HepG2 (cell line): ENCODE results near the gene PSD. TPM values are rescaled to one million over a fixed set of nuclear protein-coding genes. Genes with fewer than 3 reads are reported as not detected.

Experiments
- ATAC-seq: fragments of 200-7000 bp; cut with Tn5 transposase; 3 replicates; pipeline ENCODE4 v1.9.1; 2020; ENCODE audit warnings: mild to moderate bottlenecking, moderate library complexity
- BruUV-seq: library from RNA; stranded (reverse); fragments of 400-500 nt; replicated peaks from 2 replicates; lab custom pipeline; 2021; lab: Mats Ljungman, UMichigan
- CTCF ChIA-PET: fragments of 300-600 bp; formaldehyde crosslinking; extraction: SDS; loops from one replicate; lab custom pipeline; 2021; ENCODE audit warnings: low total read pairs, inconsistent platforms, low intra/inter-chr PET ratio; lab: Yijun Ruan, JAX
- POLR2A ChIA-PET: fragments of 350-600 bp; sonication (Branson Sonifier 250); formaldehyde crosslinking; loops from one replicate; lab custom pipeline; 2020; ENCODE audit warnings: antibody characterized with exemption, inconsistent platforms; lab: Yijun Ruan, JAX
- DNase-seq: peaks from one replicate; pipeline ENCODE4 v3.0.0-alpha.2; 2015; ENCODE audit warnings: low spot score
- FAIRE-seq: peaks from 3 replicates; lab custom pipeline; 2011; peaks lifted over from hg19 to GRCh38; lab: Jason Lieb, UNC
- H2AFZ ChIP-seq: one replicate; pipeline ENCODE4 v1.6.1; 2011; ENCODE audit warnings: low read length, inconsistent platforms
- H3K27ac ChIP-seq: fragments of 300-600 bp; 3 replicates; pipeline ENCODE4 v1.8.0; 2011; ENCODE audit warnings: mixed run types, mild to moderate bottlenecking, mixed read lengths, low read length, inconsistent platforms; ENCODE audit not compliant: insufficient read depth; ENCODE audit errors: extremely low read length
- H3K27me3 ChIP-seq, 2 experiments: fragments of 200-600 bp in 1 of 2; 2 replicates in 1 of 2; 3 replicates in 1 of 2; pipeline versions ENCODE4 v1.6.0 to v1.8.0; 2011; ENCODE audit warnings: low read length in 2 of 2, mild to moderate bottlenecking in 2 of 2, moderate library complexity in 2 of 2, inconsistent platforms in 1 of 2; ENCODE audit not compliant: insufficient read depth in 2 of 2, control insufficient read depth in 1 of 2
- H3K36me3 ChIP-seq, 2 experiments: fragments of 200-600 bp in 1 of 2; replicated peaks in 1 of 2; 2 replicates in 1 of 2; 3 replicates in 1 of 2; pipeline versions ENCODE4 v1.5.1 to v1.8.0; 2011; ENCODE audit warnings: low read length in 2 of 2, inconsistent platforms in 1 of 2; ENCODE audit not compliant: insufficient read depth in 2 of 2, control insufficient read depth in 1 of 2
- H3K4me1 ChIP-seq: 2 replicates; pipeline ENCODE4 v1.5.1; 2012; ENCODE audit warnings: low read length, inconsistent platforms; ENCODE audit not compliant: insufficient read depth
- H3K4me2 ChIP-seq: 2 replicates; pipeline ENCODE4 v1.6.0; 2011; ENCODE audit warnings: low read depth, low read length, inconsistent platforms
- H3K4me3 ChIP-seq, 3 experiments: fragments of 200-600 bp in 1 of 3; sonication (generic), shearing (Covaris generic) in 1 of 3; replicated peaks in 1 of 3; 2 replicates each; pipeline ENCODE4 v1.5.1; 2011 to 2016; ENCODE audit warnings: low read length in 3 of 3, inconsistent platforms in 2 of 3, low read depth in 2 of 3, mild to moderate bottlenecking in 2 of 3, control low read depth in 1 of 3, mixed read lengths in 1 of 3; ENCODE audit not compliant: insufficient read depth in 1 of 3
- H3K79me2 ChIP-seq: one replicate; pipeline ENCODE4 v1.6.1; 2011; ENCODE audit warnings: low read length, inconsistent platforms; ENCODE audit not compliant: insufficient read depth
- H3K9ac ChIP-seq: 2 replicates; pipeline ENCODE4 v1.6.0; 2011; ENCODE audit warnings: mild to moderate bottlenecking, low read depth, low read length, inconsistent platforms; ENCODE audit not compliant: insufficient read depth
- H3K9me3 ChIP-seq: 2 replicates; pipeline ENCODE4 v1.5.1; 2012; ENCODE audit warnings: mild to moderate bottlenecking, low read length
- H4K20me1 ChIP-seq: 2 replicates; pipeline ENCODE4 v1.6.0; 2011; ENCODE audit warnings: inconsistent platforms, mild to moderate bottlenecking, low read length, moderate library complexity; ENCODE audit not compliant: insufficient read depth
- HMGXB3 ChIP-seq: sonication (generic); formaldehyde crosslinking; IDR thresholded peaks from 2 replicates; pipeline ENCODE4 v1.4.0; 2020; ENCODE audit warnings: missing genetic modification reagents, borderline replicate concordance
- HNF1A ChIP-seq, 2 experiments: sonication (generic) in 1 of 2; formaldehyde crosslinking in 1 of 2; IDR thresholded peaks; 2 replicates each; pipeline versions ENCODE4 v1.4.0 to v1.6.1; 2016 to 2020; ENCODE audit warnings: borderline replicate concordance in 1 of 2, low read depth in 1 of 2, mild to moderate bottlenecking in 1 of 2, missing genetic modification reagents in 1 of 2
- KDM5B ChIP-seq: sonication (generic); formaldehyde crosslinking; IDR thresholded peaks from 2 replicates; pipeline ENCODE4 v1.4.0; 2020; ENCODE audit warnings: missing genetic modification reagents, mild to moderate bottlenecking, borderline replicate concordance
- NBN ChIP-seq: fragments of 450-650 bp; conservative IDR thresholded peaks from 2 replicates; pipeline ENCODE4 v1.6.1; 2017
- PLRG1 ChIP-seq: fragments of 450-650 bp; conservative IDR thresholded peaks from 2 replicates; pipeline ENCODE4 v1.6.1; 2016
- RFX3 ChIP-seq: IDR thresholded peaks from 2 replicates; pipeline ENCODE4 v1.6.1; 2016; ENCODE audit warnings: missing biosample characterization, missing genetic modification reagents
- TFE3 ChIP-seq: IDR thresholded peaks from 2 replicates; pipeline ENCODE4 v1.6.1; 2016
- ZNF251 ChIP-seq: sonication (generic); formaldehyde crosslinking; IDR thresholded peaks from 2 replicates; pipeline ENCODE4 v1.9.0; 2021; ENCODE audit warnings: mild to moderate bottlenecking, missing genetic modification reagents
- ZNF383 ChIP-seq: sonication (generic); formaldehyde crosslinking; IDR thresholded peaks from 2 replicates; pipeline ENCODE4 v1.4.0; 2020; ENCODE audit warnings: missing genetic modification reagents, mild to moderate bottlenecking, borderline replicate concordance
- ZNF816 ChIP-seq: sonication (generic); formaldehyde crosslinking; IDR thresholded peaks from 2 replicates; pipeline ENCODE4 v1.8.0; 2022; ENCODE audit warnings: missing genetic modification reagents, mild to moderate bottlenecking, borderline replicate concordance
- WGBS: methylation state at CpG from one replicate; pipeline ENCODE4 v1.1.6; 2017; ENCODE audit warnings: low lambda C conversion rate; 5-methylcytosine and 5-hydroxymethylcytosine counted together
- in situ Hi-C: cut with HindIII; loops from 2 replicates; pipeline ENCODE4 v1.10.0; 2017; ENCODE audit warnings: low pct_unique_long_range_greater_than_20kb; ENCODE audit not compliant: extremely low pct_ligation_motif_present
- intact Hi-C: fragments of 100-400 bp; cut with micrococcal nuclease; formaldehyde crosslinking; loops from one replicate; pipeline ENCODE4 v1.10.0; 2022; ENCODE audit not compliant: unreplicated experiment
- polyA plus RNA-seq, 8 experiments: library from polyadenylated mRNA; depleted of rRNA in 3 of 8; stranded (reverse) in 7 of 8; unstranded in 1 of 8; fragments of >200 nt; fragmentation: Illumina TruSeq in 4 of 8; extraction: Trizol in 4 of 8; gene quantifications; 2 replicates each; pipeline versions ENCODE4 v1.2.1 to v1.2.3, GENCODE V29; 2011 to 2016; ENCODE audit warnings: low read depth in 4 of 8, missing spikeins in 1 of 8, mixed read lengths in 1 of 8; ENCODE audit not compliant: insufficient read depth in 1 of 8
- total RNA-seq, 5 experiments: library from RNA; depleted of rRNA; stranded (reverse); fragments of >200 nt; fragmentation: Illumina TruSeq; extraction: Trizol; gene quantifications; 2 replicates each; pipeline ENCODE4 v1.2.3, GENCODE V29; 2016; ENCODE audit warnings: low read depth in 1 of 5

PSD gene
- total and polyA plus RNA-seq, 2 of the 13 experiments (the other 11 are each of a cell fraction or from before 2014, with no cell fraction given), result 0.35 to 0.58 TPM

GRCh38 chr10:102404361-102405107 is 14.1 kb downstream of the PSD start:
- Histone ChIP-seq H3K4me1 (peaks cover 23% of the 10 kb centered on the region), H3K4me2 (no peak overlapping the region), H3K36me3 (peaks cover 0 to 4% of the 10 kb centered on the region in 2 experiments; a peak in 1 of 5 replicates), H3K9ac (no peak overlapping the region), H3K79me2 (no peaks in the 10 kb centered on the region), H3K4me3 (no peak overlapping the region), H4K20me1 (no peaks in the 10 kb centered on the region), H3K9me3 (no peaks in the 10 kb centered on the region), H3K27me3 (peaks cover 13 to 28% of the 10 kb centered on the region in 2 experiments), H2AFZ (no peak overlapping the region), H3K27ac (no peak overlapping the region)
- no TSS peak for BruUV-seq
- WGBS, result 79% methylated on average over 15 of the region's 17 CpGs
- no peak for DNase-seq
- no peak for FAIRE-seq
- intact Hi-C loops (no loop called here), in situ Hi-C loops (loop anchor here (10.0 kb wide), 1 partner anchor 70 kb away; no protein-coding TSS in a partner anchor)
- ChIA-PET POLR2A (interaction anchor here (1.0 to 2.2 kb wide), 3 partner anchors 9 to 28 kb away, joined by 3 to 7 read pairs (median 3); partner anchors contain the start of genes CUEDC2 and NFKB2), CTCF (interaction anchor here (0.6 kb wide), 1 partner anchor 11 kb away, joined by 3 read pairs; no protein-coding TSS in a partner anchor)
- ATAC-seq, result no peak
- TF ChIP-seq ZNF816 (CRISPR knock-in tag) (no peak), HMGXB3 (no peak), HNF1A (IDR thresholded peaks at IDR 0.05; ENCODE audit: low read depth) (no peak), HNF1A (CRISPR knock-in tag; IDR thresholded peaks at IDR 0.05; ENCODE audit: borderline replicate concordance) (no peak), ZNF251 (no peak), ZNF383 (no peak), KDM5B (CRISPR knock-in tag) (no peak), RFX3 (CRISPR knock-in tag) (no peak), TFE3 (CRISPR knock-in tag) (no peak), PLRG1 (no peak), NBN (no peak)
